Cardiac septum (tissue), 1 donor: ENCODE results near the gene CARD8. TPM values are rescaled to one million over a fixed set of nuclear protein-coding genes. Genes with fewer than 3 reads are reported as not detected.
A peak's percentile ranks its signal among the peaks of the same experiment; 100 is the strongest.

Experiments
- DNase-seq: peaks from one replicate; pipeline ENCODE4 v3.0.0-alpha.2; 2020; ENCODE audit warnings: low spot score
- intact Hi-C: fragments of 100-400 bp; cut with DNase I; formaldehyde crosslinking; loops from one replicate; pipeline ENCODE4 v1.14.0; 2022
- total RNA-seq: library from RNA; stranded (reverse); fragmentation: NEBNext Ultra II Directional; extraction: Animal tissue kit (Norgen Biotek cat#: 25700); gene quantifications from one replicate; pipeline ENCODE4 v1.2.1, GENCODE V29; 2021
- donor health status: DM: no; HTN: no; CAD: no.

The CARD8 gene
- total RNA-seq, 1 donor from 2014 or later, result 26.1 TPM

GRCh38 chr19:48183356-48183755 lies 72.4 kb downstream of the CARD8 start:
- intact Hi-C loops, result no loop called here
- no peak for DNase-seq

GRCh38 chr19:48182434-48182833 lies 73.3 kb downstream of the CARD8 start:
- intact Hi-C loops, result no loop called here
- no peak for DNase-seq

GRCh38 chr19:48181505-48181904 lies 74.2 kb downstream of the CARD8 start:
- no peak for DNase-seq
- intact Hi-C loops, result no loop called here

GRCh38 chr19:48176226-48176625 lies 79.5 kb downstream of the CARD8 start:
- no peak for DNase-seq
- intact Hi-C loops, result no loop called here

GRCh38 chr19:48175578-48175977 lies 80.1 kb downstream of the CARD8 start:
- DNase-seq, result no peak
- intact Hi-C loops, result no loop called here

- intact Hi-C loops, result no loop called here
Observed at GRCh38 chr19:48174445-48175030, 81.2 kb downstream of the CARD8 start.

GRCh38 chr19:48171710-48172109 lies 84.0 kb downstream of the CARD8 start:
- no peak for DNase-seq

More at GRCh38 chr19:48174445-48175030, 81.2 kb downstream of the CARD8 start:
- no peak for DNase-seq

GRCh38 chr19:48170817-48171347 lies 84.8 kb downstream of the CARD8 start:
- intact Hi-C loops, result loop anchor here (1.0 kb wide), 1 partner anchor 33 kb away; no protein-coding TSS in a partner anchor
- DNase-seq, result no peak

More at GRCh38 chr19:48171710-48172109, 84.0 kb downstream of the CARD8 start:
- intact Hi-C loops, result no loop called here

- DNase-seq, result peak; percentile 96
- intact Hi-C loops, result loop anchor here (1.0 kb wide), 1 partner anchor 34 kb away; no protein-coding TSS in a partner anchor
Observed at GRCh38 chr19:48169939-48170803, 85.5 kb downstream of the CARD8 start, which contains the start of the genes LIG1 and ZSWIM9. Gene LIG1 (minus strand): TSS chr19:48170344. CDS start chr19:48165566, 4,778 bp downstream. Gene ZSWIM9 (plus strand): TSS chr19:48170680. CDS start chr19:48171803, 1,123 bp downstream.

- intact Hi-C loops, result no loop called here
- DNase-seq, result peak; percentile 91
Observed at GRCh38 chr19:48169578-48169938, 86.2 kb downstream of the CARD8 start.

- intact Hi-C loops, result no loop called here
- DNase-seq, result no peak
Observed at GRCh38 chr19:48168689-48169088, 87.0 kb downstream of the CARD8 start.

- intact Hi-C loops, result loop anchor here (5.0 kb wide), 1 partner anchor 104 kb away; no protein-coding TSS in a partner anchor
- DNase-seq, result no peak
Observed at GRCh38 chr19:48158210-48158790, 97.4 kb downstream of the CARD8 start.

Other genes starting within 250 kb of the CARD8 start
- not detected for gene CABP5, start 211.8 kb downstream of the CARD8 start, total RNA-seq
- gene PLA2G4C, start 145.1 kb downstream of the CARD8 start, total RNA-seq, result 61.8 TPM
- gene LIG1, start 85.6 kb downstream of the CARD8 start, total RNA-seq, result 5.2 TPM
- gene ZSWIM9, start 85.2 kb downstream of the CARD8 start, total RNA-seq, result 6.9 TPM
- gene ZNF114, start 14.2 kb upstream of the CARD8 start, total RNA-seq, result 0.35 TPM
- 47.3 TPM for gene EMP3, start 69.6 kb upstream of the CARD8 start, total RNA-seq
- gene TMEM143, start 108.0 kb upstream of the CARD8 start, total RNA-seq, result 50.2 TPM
- not detected for gene SYNGR4, start 108.5 kb upstream of the CARD8 start, total RNA-seq
- gene KDELR1, start 135.6 kb upstream of the CARD8 start, total RNA-seq, result 70.1 TPM
- 0.70 TPM for gene GRIN2D, start 137.8 kb upstream of the CARD8 start, total RNA-seq
- gene GRWD1, start 190.1 kb upstream of the CARD8 start, total RNA-seq, result 17.5 TPM
- 0.32 TPM for gene KCNJ14, start 199.7 kb upstream of the CARD8 start, total RNA-seq
- 46.4 TPM for gene CYTH2, start 213.5 kb upstream of the CARD8 start, total RNA-seq